ENCODE measurements around the gene DLX6.

The DLX6 gene

DNA sequence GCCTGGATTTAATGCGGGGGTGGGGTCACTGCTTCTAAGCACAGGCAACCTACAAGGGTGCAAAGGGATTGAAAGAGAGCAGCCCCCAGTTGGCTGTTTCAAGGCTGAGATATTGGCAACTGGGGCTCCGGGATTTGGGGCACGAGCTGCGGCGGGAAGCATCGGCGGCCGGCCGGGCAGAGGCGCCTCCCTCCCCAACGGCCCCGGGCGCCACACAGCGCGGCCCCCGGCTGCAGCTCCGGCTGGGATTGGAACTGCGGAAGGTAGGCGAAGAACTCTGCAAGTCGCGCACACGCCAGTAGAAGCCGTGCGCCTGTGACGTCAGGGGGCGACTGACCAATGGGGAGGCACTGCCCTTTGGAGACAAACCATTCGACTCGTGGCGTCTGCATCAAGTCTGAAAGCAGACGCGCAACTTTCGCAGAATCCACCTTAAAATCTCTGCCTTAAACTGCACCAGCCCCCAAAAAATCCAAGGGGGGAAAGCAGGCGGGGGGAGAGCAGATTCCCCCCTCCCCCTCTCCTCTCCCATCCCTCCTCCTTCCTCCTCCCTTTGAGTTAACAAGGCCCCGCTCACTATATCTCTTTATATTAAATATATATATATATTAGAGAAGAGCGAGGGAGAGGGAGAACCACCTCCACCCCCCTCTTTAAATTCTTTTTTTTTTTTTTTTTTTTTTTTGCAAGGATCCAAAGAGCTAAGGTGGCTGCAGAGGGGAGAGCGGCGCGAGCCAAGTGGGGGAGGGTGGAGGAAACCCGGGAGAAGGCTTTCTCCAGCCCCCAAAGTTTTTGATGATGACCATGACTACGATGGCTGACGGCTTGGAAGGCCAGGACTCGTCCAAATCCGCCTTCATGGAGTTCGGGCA lies at the start of gene DLX6:
Gene DLX6 (plus strand): TSS at position 371 of the 872 bp plus-strand sequence. CDS start 425 bp downstream, at position 796.
- in situ Hi-C loops (cut with MboI; ENCODE audit: low sequenced_read_pairs) = no loop called here

DNA sequence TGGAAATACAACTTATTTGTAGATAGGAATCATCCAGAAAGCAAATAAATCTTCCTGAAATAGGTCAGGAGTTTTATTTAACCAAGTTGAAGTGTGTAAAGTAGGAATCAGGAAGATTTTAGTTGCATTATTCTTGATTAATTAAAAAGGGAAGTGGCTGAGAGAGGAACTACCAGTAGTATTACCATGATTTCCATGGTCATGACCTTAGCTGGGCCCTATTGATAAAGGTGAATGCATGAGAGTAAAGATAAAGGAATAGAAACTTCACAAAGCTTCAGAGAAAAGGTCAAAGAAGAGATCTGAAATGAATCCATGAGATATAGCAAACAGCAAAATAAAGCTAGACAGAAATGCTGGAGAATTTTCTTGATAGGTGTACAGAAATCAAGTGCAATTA lies 46.2 kb upstream of the DLX6 start:
- in situ Hi-C loops (cut with MboI; ENCODE audit: low sequenced_read_pairs) = no loop called here

DNA sequence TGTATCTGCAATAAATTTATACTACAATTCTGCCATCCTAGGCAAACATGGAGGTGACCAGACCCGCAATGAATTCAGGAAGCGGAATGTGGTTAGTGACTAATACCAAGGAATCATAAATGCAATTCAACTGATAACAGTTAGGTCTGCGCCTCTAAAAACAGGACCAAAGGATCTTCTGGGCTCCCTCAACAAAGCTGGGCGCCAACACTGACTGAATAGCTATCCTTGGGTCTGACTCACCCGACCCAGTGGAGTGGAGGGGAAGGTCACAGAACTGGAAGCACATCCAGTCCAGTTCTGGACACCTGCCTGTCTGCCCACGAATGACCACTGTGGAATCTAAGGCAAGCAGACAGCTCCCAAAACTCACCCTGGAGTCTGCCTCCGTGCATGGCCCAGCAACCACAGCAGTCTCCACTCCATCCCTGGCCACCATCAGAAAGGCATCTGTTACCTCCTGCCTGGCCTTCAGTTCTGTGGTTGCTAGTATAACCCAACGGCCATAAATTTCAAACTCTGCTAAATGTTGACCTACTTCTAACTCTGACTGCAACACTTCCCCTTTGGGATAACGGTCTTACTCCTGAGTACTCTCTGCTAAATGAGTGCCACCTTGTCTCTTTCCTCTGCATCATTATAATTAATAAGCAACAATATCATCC lies 43.0 kb upstream of the DLX6 start:
- in situ Hi-C loops (cut with MboI; ENCODE audit: low sequenced_read_pairs) = no loop called here

DNA sequence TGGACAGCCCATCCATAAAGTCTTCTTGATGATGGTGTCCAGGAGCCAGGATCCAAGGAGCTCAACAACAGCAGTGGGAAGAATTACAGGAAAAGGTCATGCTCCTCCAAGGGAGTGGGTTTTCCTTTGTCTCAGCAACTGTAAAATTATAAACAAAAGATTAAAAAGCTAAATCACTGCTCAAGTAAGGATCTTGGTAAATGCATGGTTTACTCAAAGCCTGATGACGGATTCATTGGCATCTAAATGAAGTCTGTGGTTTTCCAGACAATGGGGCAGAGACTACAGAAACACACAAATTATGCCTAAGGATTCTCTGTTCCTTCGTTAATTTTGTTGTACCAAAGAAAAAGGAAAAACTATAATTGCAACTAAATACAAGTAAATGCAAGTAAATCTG lies 36.4 kb upstream of the DLX6 start:
- in situ Hi-C loops (cut with MboI; ENCODE audit: low sequenced_read_pairs) = no loop called here

DNA sequence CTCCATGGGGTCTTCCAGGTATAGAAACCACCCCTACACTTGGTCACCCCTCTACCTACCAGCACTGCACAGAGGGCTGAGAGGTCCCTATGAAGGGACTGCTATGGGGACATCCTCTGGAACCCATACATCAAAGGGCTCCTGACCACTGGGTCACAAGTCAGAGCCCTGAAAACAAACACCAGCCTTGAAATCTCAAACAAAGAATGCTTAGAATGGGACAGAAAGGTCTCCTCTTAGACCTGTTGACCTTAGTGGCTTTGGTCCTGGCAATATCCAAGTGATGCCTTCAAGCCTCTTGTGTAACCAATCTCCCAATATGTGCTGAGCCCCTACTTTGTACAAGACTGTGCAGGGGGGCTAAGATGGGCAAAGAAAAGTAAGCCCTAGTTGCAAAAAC lies 34.6 kb upstream of the DLX6 start:
- in situ Hi-C loops (cut with MboI; ENCODE audit: low sequenced_read_pairs) = no loop called here

DNA sequence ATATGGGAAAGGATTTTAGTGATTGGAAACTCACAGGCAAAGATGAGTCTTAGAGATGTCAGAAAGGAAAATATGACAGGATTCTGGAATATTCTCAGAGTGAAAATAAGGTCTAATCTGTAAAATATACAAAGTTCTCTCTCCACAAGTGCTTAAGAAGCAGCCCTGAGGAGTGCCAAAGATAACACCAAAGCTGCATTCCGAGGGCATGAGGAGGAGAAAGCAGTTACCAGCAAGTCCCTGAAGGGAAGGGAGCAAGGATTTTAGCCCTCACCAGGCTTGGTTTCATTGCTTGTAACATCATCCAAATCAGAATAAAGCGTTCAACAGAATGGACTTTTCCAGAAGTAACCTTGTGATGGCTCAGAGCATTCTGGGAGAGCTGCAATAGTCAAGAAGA lies 31.4 kb upstream of the DLX6 start:
- in situ Hi-C loops (cut with MboI; ENCODE audit: low sequenced_read_pairs) = no loop called here

DNA sequence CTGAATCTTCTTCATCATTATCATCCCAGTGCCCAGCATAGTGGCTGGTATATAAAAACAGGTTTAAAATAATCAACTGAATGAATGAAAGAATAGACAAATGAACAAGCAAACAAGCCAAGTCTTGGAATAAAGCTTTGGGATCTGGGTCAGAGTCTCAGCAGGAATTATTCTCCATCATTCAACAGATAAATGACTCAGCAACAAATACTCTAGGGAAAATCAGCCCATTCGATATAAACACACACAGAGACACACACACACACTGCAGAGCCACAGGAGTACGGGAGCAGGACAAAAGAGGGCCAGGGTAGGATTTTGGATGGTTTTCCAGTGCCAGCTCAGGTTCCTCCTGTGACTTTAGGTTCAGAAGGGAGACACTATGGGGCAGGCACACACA lies 29.2 kb upstream of the DLX6 start:
- in situ Hi-C loops (cut with MboI; ENCODE audit: low sequenced_read_pairs) = no loop called here

DNA sequence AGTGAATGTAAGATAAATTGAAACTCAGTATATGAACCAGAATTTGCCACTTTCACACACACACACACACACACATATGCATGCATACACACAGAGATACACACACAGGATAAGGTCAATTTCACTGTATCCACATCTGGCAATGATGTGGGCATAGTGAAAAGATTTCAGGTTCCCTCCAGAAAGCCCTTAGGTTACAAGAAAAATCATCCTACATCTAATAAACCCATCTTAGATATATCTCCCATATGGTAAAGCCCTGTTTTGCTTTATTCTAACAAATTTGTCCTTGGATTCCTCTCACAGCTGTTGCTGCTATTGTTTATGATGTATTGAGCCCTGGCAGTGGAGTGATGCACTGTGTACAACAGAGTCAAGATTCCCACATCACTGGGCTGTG lies 27.9 kb upstream of the DLX6 start:
- in situ Hi-C loops (cut with MboI; ENCODE audit: low sequenced_read_pairs) = no loop called here

DNA sequence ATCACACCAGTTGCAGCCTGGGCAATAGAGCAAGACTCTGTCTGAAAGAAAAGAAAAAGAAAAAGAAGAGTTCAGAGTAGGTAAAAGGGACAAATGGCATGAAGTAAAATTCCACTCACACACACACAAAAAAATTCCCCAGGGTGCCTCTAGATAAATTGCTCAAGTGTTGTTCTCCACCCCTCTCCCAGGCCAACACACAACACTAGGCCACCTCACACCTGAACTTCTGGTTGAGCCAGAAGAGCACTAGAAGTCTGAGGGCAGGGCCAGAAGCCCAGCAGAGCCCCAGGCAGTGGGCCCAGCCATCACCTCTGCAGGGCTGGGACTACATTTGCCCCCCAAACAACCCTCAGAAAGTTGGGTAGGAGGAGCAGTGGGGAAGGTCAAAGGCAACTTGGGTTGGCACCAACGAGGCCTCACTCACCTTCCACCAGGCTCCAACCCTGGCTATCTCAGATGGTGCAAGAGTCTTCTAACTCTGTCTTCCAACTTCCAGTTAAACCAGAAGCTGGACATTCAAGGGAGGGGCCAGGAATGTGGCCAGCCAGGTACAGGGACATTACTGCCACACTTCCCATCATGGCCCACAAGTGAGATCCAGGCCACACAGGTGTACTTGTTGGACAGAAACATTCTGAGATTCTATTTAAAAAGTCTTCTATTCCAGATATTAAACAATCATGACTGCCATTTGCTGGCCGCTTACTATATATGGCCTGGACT lies 25.6 kb upstream of the DLX6 start:
- in situ Hi-C loops (cut with MboI; ENCODE audit: low sequenced_read_pairs) = no loop called here

DNA sequence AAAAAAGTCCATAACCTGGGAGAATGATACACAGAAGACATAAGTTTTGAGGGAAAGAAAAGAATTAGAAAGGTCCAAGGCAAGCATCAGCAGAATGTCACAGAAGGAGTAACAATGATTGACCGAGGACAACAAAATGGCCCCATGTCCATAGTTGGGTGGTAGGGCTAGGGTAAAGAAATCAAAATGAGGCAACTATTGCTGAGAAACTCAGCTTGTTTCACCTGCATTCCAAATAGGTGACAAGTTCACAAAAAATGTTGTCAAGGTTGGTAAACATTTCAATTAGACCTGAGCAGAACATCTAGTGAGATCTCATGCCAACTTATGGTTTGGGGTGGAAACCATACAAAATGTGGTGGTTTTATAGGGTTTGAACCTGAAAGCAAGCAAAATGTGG lies 22.8 kb upstream of the DLX6 start:
- in situ Hi-C loops (cut with MboI; ENCODE audit: low sequenced_read_pairs) = no loop called here

DNA sequence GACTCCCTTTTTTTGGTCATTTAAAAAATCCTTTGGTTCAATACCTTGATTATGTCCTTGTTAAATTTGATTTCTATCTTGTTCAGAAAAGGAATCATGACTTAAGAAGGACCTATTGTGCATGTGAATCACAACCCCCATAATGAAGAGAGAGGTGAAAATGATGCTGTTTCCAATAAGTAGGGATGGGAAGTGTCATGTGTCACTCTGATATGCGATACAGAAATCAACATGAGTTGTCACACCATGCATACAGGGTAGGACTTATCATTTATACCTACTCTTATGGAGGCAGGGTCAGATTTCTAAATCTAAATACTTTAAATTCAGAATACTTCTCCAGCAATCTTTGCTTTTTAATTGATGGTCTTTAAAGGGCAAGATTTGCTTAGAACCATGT lies 19.4 kb upstream of the DLX6 start:
- in situ Hi-C loops (cut with MboI; ENCODE audit: low sequenced_read_pairs) = no loop called here

DNA sequence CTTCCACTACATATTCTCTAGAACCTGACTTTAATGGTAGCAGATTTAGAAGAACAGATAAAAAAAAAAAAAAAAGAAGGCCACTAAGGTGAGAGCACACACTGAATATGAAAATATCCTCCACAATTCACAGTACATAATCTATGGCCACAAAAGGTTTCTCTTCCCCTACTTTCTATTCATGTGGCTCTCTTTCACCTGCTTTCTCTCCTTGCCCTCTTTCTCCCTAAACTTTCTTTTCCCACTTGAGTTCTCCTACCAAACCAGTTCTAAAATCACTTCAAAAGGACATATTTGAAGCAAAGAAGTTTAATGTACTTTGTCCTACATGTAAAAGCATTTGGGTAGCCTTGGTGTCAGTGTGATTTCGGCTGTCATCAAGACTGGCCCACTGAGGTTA lies 18.5 kb upstream of the DLX6 start:
- in situ Hi-C loops (cut with MboI; ENCODE audit: low sequenced_read_pairs) = no loop called here

DNA sequence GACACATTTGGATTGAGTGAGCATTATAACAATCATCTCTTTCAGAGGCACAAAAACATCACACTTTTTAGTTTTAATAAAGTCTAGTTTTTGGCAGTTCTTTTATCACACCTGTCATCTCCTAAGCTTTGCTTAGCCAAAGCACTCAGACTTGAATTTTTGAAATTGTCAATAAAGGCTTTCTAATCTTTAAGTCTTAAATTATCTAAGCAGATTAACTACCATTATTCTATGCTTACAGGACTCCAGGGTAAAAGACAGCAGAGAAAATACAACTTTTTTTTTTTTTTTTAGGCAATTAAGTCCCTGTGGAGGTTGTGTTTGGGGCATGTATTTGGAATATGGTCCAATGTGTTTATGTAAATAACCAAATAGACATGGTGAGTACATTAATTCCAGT lies 17.6 kb upstream of the DLX6 start:
- in situ Hi-C loops (cut with MboI; ENCODE audit: low sequenced_read_pairs) = no loop called here

DNA sequence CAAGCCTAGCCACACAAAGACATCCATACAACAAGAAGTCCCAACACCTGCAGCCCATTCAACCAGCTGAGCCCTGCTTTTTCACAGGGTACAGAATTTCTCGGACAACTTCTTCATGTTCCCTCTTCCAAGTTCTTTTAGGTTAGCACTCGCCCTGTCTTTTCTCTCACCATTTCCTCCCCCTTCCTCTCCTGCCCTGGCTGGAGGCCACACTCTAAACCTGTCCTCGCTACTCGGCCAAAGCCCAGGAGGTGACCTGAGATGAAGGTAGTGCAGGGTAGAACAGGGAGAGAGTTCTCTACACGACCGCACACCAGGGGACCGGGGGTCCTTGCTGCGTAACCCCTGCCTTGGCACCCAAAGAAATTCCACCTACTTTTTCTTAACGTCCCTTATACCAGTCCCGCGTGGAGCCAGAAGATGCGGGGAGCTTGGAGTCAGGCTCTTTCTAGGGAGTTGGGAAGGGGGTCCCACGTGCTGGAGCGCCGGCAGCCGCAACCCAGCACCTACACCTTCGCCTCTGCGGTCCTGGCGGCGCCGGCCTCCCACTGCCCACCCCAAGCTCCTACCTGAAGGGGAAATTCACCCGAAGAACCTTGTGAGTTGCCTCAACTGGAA lies 16.0 kb upstream of the DLX6 start:
- in situ Hi-C loops (cut with MboI; ENCODE audit: low sequenced_read_pairs) = no loop called here

DNA sequence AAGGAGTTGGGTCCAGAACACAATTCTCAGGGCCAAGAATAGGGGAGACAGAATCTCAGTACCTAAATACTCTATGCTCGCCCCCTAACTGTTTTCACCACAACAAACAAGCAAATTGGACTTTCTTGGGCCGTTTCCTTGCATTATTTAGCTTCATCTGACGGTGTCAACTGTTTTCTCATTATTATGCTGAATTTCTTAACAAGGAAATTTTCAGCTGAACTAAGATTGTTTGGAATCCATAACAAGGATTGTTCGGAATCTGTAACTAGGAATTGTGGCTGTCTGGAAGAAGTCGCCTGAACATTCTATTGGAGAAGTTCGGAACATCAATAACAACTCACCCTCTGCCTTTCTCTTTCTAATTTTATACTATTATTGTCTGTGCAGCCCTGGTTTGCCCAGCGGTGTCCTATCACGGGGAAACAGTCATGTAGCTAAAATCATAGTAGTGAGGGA lies 15.5 kb upstream of the DLX6 start:
- in situ Hi-C loops (cut with MboI; ENCODE audit: low sequenced_read_pairs) = no loop called here

DNA sequence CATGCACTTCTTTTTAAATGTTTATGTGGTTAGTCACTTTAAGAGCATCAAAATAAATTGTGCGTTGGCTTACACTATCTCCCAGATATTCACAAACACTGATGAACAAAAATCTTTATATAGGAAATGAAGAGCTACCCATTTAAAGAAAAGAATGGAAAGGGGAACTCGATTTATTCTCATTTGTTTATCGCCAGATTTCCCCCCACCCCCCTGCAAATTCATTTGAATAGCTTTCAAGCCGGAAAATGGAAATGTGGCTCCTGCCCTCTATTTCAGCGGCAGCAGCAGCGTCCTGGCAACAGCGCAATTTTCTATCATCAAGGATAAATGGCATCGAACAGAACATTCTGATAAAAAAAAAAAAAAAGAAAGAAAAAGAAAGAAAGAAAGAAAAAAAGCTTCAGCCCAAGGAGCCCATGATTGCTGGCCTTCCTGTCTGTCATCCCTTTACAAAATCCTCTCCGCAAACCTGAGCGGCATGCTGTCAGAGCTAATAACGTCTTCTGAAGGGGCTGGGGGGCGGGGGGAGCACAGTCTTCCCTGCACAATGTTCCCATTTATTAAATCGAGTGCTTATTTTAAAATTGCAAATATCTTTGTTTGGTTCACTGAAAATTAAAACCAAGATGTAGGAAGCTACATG lies 13.7 kb upstream of the DLX6 start:
- in situ Hi-C loops (cut with MboI; ENCODE audit: low sequenced_read_pairs) = no loop called here

DNA sequence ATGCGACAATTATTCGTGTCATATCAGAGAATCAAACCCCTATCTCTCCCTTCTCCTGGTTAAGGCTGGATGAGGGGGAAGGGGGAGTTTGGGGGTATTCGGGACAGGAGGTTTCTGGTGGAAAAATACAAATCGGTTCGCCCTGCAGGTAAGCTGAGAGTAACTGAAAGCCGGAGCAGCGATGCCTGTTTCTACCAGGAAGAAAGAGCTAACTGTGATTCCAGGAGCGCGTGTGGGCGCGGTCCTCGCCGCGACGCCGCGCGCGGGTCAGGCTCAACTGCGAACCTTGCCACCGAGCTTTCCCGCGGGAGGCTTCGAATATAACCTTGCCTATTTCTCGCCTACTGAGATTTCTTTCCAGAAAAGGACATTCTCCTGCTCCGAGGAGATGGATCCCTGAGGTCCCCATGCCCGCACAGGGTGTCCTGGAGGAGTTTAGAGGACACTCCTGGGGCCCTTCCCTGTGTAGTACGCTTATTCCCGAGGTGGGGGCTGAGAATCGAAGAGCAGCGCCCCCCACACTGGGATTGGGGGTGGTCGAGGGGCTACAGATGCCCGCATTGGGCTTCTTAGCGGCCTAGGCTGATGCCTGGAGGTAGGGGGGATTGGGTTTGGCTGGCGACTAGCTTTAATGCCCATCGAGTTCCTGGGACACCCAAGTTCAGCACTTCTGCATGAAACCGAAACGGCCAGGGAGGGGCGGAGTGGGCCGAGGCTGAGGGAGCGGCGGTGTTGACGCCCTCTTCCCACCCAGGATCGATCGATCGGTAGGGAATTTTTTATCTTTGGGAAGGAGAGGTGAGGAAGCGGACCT lies 13.0 kb upstream of the DLX6 start:
- in situ Hi-C loops (cut with MboI; ENCODE audit: low sequenced_read_pairs) = no loop called here

DNA sequence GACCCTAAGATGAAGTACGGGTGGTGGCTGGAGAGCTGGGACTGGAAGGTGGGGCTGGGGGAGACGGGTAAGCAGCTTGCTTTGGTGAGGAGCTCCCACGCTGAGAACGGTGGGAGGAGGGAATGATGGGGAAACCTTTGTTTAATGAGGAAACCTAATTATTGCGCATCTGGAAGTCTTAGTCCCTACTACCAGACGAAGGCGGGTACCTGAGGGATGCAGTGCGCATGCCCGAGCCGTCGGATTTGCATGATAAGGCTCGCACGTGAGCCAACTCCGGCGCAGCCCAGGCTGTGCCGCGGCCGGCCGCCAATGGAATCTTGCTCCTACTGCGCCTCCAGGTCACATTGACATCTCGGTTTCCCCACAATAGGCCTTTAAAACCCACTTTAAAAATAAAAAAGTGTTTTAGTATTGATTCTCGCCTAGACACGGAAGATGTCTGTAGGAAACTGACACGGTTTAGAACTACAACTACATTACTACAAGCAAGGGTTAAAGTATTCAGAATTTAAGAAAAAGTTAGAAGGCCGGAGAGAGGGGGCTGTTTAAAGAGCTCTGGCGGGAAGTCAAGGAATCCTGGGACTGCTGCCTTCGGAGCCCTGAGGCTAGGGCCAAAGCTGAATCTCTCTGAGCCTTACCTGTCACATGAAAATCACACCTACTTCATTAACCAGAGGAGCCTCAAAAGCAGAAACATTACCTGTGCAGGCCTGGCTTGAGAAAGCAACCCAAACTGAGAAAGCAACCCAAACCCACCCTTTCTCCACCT lies 12.1 kb upstream of the DLX6 start:
- in situ Hi-C loops (cut with MboI; ENCODE audit: low sequenced_read_pairs) = no loop called here

DNA sequence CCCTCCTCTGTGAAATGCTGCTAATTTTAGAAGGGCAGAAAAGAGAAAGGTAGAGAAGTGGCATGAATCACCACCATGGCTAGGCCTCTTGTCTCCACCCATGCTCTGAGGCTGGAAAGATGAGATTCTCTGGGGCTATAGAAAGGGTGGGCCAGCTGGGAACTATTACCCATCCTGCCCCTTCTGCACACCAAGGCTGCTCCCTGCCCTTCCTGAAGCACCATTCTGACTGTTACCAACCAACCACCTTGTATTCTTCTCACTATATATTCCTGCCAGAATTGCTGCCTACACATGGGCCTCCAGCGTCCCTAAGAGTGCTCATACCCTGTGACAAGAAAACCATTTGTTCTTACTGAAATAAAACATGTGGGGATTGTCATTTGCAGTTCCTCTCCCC lies 11.4 kb upstream of the DLX6 start:
- in situ Hi-C loops (cut with MboI; ENCODE audit: low sequenced_read_pairs) = no loop called here

All from hTERT RPE-1 (cell line).